IPS DF 4.7 (cell line): ENCODE data around the gene KRTAP4-16.
"Not testable (repeated sequence)": the region's sequence is repeated elsewhere in the genome, so short reads cannot be mapped to it uniquely, and the experiment has no call there.

ENCODE experiments used
- DNase-seq: peaks from one replicate; pipeline ENCODE4 v3.0.0-alpha.2; 2013; ENCODE audit warnings: low spot score; ENCODE audit errors: extremely low read depth

Gene KRTAP4-16

DNA sequence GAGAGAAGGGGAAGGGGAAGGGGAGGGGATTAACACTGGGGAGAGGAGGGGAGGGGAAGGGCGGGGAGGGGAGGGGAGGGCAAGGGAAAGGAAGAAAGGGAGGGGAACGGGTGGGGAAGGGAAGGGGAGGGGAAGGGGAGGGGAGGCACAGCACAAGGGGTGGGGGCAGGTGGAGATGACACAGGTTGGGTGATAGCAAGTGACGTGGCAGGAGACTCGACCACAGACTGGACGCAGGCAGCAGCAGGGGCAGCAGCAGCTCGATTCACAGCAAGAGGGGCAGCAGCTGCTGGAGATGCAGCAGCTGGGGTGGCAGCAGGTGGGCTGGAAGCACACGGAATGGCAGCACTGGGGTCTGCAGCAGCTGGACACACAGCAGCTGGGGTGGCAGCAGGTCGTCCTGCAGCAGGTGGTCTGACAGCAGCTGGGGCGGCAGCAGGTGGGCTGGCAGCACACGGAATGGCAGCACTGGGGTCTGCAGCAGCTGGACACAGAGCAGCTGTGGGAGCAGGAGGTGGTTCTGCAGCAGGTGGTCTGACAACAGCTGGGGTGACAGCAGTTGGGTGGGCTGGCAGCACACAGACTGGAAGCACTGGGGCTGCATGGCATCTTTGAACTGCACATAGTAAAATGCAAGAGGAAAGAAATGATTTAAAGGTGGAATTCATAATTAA, at the start of gene KRTAP4-16:
TSS of gene KRTAP4-16 (minus strand) at position 624 of the 674 bp plus-strand sequence. CDS start at position 624, 0 bp downstream.
- DNase-seq = no peak

DNA sequence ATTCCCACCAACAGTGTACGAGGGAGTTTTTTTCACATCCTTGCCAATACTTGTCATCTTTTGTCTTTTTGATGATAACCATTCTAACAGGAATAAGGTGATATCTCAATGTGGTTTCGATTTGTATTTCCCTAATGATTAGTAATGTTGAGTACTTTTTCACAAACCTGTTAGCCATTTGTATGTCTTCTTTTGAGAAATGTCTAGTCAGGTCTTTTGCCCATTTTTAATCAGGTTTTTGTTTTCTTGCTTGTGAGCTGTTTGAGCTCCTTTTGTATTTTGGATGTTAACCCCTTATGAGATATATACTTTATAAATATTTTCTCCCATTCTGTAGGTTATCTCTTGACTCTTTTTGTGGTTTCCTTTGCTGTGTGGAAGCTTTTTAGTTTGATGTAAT, 49.5 kb upstream of the KRTAP4-16 start:
- DNase-seq = no peak

DNA sequence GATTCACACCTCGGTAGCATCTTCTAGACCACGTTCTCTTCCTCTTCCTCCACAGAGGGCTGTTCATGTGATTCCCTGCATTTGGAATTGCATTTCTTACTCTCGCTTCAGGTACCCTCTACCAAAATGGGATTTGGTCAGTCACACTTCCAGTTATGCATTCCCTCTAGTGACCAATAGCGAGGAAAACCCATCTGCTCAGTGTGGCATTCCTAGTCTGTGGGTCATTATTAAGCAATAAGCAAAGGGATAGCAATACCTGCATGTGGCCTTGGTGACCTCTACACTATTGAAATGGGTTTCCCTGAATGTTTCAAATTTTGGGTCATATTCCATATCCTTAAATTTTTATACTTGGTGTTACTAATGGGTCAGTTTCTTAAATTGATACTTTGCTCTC, 48.0 kb upstream of the KRTAP4-16 start:
- no peak for DNase-seq

DNA sequence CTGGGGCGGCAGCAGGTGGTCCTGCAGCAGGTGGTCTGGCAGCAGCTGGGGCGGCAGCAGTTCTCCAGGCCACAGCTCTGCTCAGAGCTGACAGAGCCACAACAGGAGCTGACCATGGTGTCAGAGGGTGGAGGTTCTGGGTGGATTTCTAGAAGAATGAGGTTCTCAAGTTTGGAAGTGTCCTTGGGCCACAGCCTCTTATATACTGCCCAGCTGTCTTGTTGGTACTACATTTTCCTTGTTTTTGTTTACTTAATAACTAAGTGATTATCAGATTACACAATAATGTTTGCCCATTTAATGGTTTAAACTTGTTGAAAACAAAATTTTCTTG, 47.6 kb upstream of the KRTAP4-16 start, which contains the start of gene KRTAP4-5:
TSS of gene KRTAP4-5 (minus strand) at position 174 of the 334 bp plus-strand sequence. CDS start at position 116, 58 bp downstream.
- no peak for DNase-seq

DNA sequence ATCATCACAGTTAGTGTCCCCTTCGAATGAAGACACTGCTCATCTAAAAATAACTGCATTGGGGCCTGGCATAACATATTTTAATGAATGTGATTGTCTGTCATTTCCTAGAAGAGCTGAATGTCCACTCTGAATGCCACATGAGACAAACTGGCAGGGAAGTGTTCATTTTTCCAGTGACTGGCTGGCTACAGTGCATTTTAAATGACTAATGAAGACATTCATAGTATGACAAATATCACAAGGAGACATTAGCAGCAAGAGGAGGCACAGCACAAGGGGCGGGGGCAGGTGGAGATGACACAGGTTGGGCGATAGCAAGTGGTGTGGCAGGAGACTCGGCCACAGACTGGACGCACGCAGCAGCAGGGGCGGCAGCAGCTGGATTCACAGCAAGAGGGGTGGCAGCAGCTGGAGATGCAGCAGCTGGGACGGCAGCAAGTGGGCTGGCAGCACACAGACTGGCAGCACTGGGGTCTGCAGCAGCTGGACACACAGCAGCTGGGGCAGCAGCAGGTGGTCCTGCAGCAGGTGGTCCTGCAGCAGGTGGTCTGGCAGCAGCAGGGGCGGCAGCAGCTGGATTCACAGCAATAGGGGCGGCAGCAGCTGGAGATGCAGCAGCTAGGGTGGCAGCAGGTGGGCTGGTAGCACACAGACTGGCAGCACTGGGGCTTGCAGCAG, 47.1 kb upstream of the KRTAP4-16 start:
- DNase-seq = not testable (repeated sequence)

DNA sequence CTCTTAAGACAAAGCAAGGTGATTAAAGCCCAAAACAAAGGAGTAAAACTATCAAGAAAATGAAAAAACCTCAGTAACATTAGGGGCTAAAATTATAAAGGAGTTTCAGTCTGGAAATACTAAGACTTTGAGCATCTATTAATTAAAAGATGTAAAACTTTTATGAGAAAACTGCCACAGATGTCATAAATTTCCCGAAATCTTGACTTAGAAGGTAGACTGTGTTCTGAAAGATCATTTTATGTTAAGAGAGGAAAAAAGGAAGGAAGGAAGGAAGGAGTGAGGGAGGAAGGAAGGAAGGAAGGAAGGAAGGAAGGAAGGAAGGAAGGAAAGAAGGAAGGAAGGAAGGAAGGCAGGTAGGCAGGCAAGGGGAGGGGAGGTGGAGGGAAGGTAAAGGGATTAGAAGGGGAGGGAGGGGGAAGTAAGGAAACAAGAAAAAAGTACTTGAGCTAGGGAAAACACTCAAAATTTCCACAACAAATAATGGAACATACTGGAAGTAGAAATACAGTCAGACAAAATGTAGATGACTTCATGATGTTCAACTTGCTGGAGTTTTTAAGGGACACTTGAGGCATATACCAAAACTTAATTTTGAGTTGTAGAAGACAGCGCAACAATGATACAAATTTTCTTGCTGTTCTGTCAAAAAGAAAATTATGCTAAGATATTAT, 45.7 kb upstream of the KRTAP4-16 start:
- DNase-seq = no peak

DNA sequence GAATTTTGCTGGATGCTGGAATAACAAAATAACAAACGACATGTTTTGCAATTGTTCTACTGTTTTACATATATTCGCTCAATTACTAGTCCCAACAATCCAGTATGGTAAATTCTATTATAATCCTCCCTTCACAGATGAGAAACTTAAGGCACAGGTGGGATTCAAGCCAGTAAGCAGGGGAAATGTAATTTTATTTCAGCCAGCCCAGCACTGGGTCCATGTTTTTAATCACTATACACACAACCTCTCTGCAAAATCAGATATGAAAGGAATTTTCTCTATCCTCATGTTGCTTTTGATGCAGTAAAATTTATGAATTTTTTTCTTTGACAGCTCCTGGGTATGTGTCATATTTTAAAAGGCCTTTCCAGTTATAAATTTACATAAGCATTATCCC, 43.3 kb upstream of the KRTAP4-16 start:
- DNase-seq = no peak

DNA sequence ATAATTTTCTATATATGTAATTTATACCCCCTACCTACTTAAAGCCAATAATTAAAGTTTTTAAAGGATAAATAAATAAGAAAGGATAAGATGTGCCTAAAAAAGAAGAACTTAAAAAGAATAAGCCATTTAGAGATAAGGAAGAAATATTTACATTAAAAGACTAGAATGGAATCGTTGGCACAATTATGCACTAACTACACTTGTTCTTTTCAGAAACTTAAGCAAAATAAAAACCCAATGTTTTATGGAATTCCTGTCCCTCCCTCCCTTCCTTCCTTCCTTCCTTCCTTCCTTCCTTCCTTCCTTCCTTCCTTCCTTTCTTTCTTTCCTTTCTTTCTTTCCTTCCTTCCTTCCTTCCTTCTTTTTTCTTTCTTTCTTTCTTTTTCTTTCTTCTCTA, 42.8 kb upstream of the KRTAP4-16 start:
- no peak for DNase-seq

DNA sequence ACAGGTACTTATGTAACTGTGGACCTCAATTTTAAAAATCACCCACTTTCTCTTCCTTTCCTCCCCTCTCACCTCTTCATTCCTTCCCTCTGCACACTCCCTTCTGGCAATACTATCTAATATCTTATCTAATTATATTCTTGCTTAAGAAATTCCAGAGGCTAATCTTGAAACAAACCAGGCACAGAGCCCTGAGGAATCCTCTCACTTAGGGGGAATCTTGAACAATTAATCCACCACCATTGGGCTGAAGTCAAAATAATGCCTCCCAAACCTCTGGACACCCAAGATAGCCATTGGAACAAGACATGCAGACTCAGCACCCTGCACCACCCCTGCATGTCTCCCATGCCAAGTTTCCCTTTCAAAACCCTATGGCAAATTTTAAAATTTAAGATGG, 39.4 kb upstream of the KRTAP4-16 start:
- no peak for DNase-seq

DNA sequence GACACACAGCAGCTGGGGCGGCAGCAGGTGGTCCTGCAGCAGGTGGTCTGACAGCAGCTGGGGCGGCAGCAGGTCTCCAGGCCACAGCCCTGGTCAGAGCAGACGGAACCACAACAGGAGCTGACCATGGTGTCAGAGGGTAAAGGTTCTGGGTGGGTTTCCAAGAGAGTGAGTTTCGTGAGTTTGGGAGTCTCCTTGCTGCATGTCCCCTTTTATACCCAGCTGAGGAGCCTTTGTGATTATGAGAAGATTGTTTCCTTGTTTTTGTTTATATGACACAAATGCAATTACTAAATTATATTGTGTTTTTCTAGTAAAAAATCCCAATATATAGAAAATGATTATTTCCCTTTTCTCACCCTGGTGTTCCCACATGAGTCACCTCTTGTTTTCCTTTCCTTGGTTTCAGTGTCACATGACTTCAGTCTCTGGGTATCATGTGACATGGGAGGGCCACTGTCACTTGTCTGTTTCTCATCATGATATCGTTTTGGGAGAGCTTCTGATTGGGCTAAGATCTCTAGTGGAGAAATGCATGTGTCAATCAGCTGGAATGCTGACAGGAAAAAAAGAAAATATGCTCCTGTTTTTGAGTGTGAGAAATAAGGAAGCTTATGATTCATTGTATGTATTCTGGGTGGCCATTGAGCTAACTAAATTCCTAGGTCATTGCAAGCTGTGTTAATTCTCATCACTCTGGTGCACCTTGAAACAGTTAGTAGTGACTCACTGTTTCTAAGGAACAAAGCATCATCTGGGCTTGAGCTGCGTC, 38.5 kb upstream of the KRTAP4-16 start, which contains the start of gene KRTAP4-6:
TSS of gene KRTAP4-6 (minus strand) at position 185 of the 772 bp plus-strand sequence. CDS start at position 128, 57 bp downstream.
- no peak for DNase-seq

DNA sequence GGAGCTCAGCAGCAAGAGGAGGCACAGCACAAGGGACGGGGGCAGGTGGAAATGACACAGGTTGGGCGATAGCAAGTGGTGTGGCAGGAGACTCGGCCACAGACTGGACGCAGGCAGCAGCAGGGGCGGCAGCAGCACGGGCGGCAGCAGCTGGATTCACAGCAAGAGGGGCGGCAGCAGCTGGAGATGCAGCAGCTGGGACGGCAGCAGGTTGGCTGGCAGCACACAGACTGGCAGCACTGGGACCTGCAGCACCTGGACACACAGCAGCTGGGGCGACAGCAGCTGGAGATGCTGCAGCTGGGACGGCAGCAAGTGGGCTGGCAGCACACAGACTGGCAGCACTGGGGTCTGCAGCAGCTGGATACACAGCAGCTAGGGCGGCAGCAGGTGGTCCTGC, 37.9 kb upstream of the KRTAP4-16 start:
- DNase-seq = not testable (repeated sequence)

DNA sequence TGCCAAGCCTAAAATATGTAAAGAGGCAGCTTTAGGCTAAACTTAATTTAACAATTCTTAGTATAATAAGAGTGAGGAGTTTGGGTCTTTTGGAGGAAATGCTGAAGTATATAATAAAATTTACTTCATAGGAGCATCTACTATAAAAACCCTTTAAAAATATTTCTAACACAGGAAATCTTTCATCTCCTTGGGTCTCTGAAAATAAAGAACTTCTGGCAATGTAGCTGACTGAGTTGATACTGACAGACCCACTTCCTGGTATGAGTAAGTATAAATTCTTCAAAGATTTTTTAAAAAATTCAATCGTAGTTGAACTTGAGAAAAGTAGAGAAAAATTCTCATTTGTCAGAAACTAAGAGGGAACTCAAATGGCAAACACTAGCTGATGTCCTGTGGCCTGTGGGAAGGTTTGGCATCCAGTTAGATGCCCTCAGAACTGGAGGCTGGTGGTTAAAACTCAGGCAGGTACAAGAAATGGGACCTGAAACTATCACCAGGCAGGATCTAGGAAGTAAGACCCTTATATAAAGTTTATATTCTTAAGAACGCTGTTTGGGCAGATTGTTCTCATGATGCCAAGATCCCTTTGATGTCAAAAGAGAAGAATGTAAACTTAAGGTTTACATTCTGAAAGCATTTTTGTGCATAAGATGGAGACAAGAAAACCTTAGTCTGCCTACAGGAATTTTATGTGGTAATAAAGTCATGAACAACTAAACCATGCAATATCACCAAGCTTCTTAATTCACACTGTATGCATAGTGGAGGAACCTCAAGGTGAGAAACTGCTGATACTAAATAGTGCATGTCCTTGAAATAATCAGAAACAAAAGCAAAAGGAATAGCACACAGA, 32.1 kb upstream of the KRTAP4-16 start:
- DNase-seq = no peak

DNA sequence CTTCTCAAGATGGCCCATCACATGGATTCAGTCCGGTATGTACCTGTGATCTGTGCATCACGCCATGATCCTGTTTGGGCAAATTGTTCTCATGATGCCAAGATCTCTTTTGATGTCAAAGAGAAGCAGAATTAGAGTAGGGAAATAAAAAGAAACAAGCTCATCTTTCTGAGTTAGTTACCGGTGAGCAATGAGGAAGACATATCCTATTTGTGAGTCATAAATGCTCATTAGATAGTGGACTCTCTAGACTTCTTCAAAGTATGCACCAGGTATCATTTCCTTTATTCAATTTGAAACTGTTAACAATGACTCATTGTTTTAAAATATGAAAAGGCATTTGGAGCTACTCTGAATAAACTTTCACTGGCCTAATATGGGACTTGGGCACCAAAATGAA, 30.0 kb upstream of the KRTAP4-16 start:
- DNase-seq = no peak

DNA sequence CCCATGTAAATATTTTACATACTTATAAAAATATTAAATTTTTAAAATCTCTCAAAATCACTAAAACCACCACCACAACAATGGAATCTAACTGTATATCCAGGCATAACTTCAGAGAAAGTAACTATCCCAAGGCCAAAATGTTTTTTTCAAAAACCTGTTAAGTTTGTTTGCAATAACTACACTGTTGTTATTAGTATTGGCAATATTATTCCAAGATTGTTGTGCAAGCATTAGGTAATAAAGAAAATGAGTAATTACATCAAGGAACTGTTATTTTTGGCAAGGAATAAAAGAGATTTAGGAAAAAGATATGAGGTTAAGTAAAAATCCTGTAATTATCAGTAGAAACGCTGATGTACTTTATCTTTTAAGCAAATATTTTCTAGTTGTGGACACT, 25.4 kb upstream of the KRTAP4-16 start:
- no peak for DNase-seq

DNA sequence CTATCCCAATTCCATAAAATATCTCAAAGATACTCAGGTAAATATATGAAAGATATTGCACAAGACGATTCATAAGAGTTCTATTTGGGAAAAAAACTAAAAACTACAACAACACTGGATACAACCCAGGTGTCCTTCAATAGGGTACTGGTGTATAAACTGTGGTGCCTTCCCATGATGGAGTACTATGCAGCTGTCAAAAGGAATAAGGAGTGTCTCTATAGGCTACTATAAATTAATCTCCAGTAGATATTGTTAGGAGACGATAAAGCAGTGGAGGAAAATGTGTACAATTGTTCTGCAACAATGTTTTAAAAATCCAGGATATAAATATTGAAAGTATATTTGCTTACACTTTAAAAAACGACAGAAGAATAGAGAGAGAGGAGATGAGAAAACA, 24.4 kb upstream of the KRTAP4-16 start:
- DNase-seq = no peak

DNA sequence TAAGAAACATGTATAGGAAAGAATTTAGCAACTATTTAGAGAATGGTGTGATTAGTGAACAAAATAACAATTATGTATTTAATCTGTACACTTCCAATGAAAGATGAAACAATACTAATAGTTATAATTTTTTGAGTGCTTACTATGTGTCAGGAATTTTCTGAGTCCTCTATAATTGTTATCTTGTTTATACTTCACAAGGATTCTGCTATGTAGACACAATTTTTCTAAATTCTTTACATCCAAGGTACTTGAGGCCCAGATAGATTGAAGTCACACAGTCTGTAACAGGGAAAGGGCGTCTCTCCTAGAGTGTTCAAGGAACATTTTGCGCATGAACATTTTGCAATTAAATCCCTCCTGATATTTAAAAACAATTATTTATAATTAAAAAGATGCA, 23.1 kb upstream of the KRTAP4-16 start:
- no peak for DNase-seq

DNA sequence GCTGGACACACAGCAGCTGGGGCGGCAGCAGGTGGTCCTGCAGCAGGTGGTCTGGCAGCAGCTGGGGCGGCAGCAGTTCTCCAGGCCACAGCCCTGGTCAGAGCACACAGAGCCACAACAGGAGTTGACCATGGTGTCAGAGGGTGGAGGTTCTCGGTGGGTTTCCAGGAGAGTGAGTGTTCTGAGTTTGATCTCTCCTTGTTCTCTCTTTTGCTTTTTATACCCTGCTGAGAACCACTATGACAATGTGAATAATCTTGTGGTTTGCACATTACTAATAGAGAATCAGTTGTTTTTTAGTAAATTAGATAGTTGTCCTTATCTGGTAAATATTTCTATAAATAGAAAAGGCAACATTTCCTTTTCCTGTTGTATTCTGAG, 22.0 kb upstream of the KRTAP4-16 start, which contains the start of gene KRTAP4-12:
TSS of gene KRTAP4-12 (minus strand) at position 192 of the 381 bp plus-strand sequence. CDS start at position 132, 60 bp downstream.
- DNase-seq = not testable (repeated sequence)

DNA sequence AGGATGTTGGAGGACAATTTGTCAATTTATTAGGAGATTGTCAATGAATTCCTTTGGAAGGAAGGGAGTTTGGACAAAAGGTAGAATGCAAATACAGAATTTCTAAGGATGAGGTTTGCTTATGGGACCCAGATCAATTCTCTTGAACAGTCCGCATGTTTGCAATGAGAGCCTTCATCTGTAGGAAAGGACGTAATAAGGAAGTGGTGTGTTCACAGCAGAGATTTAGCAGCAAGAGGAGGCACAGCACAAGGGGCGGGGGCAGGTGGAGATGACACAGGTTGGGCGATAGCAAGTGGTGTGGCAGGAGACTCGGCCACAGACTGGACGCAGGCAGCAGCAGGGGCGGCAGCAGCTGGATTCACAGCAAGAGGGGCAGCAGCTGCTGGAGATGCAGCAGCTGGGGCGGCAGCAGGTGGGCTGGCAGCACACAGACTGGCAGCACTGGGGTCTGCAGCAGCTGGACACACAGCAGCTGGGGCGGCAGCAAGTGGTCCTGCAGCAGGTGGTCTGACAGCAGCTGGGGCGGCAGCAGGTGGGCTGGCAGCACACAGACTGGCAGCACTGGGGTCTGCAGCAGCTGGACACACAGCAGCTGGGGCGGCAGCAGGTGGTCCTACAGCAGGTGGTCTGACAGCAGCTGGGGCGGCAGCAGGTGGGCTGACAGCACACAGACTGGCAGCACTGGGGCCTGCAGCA, 21.4 kb upstream of the KRTAP4-16 start:
- not testable (repeated sequence) for DNase-seq

DNA sequence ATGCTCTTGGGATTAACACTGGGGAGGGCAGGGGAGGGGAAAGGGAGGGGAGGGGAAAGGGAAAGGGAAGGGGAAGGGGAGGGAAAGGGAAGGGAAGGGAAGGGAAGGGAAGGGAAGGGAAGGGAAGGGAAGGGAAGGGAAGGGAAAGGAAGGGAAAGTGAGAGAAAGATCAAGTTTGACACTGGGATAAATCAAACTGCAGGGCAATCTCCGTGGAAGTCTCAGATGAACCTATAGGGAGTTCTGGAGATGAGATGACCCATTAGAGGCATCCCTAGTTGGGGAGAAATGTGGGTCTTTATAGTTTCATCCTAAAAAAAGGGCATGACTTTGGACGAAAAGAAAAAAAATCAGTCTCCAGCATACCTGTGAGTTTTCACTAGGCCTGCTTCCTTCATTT, 19.7 kb upstream of the KRTAP4-16 start:
- no peak for DNase-seq
